Measurements from ENCODE around the gene PPP2R5C.
"Not testable (repeated sequence)": the region's sequence is repeated elsewhere in the genome, so short reads cannot be mapped to it uniquely, and the experiment has no call there.

The PPP2R5C gene

DNA sequence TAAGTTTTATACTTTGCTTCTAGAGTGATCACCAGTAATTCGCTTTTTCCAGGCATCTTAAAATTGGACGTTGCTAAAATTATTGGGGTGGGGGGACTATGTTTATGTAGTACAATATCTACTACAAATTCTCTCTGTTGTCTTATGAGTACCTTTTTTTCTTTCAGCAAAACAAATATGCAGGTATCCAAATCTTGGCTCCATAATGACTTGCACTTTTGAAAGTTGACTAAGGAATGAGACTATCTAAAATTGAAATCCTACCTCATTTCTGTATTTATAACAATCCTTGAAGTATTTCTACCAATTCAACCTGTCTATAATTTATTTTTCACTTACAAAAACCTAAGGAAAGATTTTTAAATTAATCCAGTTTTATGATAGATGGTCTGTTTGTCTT is 205.2 kb downstream of the PPP2R5C start:
- Histone ChIP-seq H3K9me3 (ENCODE audit: severe bottlenecking) (no peaks in the 10 kb centered on the region), H3K27me3 (ENCODE audit: insufficient read depth, low read depth, severe bottlenecking) (no peaks in the 10 kb centered on the region), H3K4me3 (ENCODE audit: low read depth, low read length) (no peak overlapping the region), H3K27ac (no peak overlapping the region), H3K36me3 (peaks cover 27% of the 10 kb centered on the region)
- TF ChIP-seq, protein P1, sequence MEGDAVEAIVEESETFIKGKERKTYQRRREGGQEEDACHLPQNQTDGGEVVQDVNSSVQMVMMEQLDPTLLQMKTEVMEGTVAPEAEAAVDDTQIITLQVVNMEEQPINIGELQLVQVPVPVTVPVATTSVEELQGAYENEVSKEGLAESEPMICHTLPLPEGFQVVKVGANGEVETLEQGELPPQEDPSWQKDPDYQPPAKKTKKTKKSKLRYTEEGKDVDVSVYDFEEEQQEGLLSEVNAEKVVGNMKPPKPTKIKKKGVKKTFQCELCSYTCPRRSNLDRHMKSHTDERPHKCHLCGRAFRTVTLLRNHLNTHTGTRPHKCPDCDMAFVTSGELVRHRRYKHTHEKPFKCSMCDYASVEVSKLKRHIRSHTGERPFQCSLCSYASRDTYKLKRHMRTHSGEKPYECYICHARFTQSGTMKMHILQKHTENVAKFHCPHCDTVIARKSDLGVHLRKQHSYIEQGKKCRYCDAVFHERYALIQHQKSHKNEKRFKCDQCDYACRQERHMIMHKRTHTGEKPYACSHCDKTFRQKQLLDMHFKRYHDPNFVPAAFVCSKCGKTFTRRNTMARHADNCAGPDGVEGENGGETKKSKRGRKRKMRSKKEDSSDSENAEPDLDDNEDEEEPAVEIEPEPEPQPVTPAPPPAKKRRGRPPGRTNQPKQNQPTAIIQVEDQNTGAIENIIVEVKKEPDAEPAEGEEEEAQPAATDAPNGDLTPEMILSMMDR (IDR thresholded peaks at IDR 0.05; ENCODE audit: low read depth, low read length), result no peak
- no peak for DNase-seq

DNA sequence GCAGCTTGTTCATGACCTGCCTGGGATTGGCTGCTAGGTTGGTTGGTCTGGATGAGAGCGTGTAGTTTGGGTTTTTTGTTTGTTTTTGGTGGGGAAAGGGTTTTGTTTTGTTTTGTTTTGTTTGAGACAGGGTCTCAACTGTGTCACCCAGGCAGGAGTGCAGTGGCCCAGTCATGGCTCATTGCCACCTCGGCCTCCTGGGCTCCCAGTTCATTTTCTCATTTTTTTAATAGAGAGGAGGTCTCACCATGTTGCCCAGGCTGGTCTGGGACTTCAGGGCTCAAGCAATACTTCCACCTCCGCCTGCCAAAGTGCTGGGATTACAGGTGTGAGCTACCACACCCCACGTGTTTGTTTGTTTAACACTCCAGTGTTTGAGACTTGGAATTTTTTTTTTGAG is 206.7 kb downstream of the PPP2R5C start:
- peaks cover 27% of the 10 kb centered on the region for H3K36me3 ChIP-seq

DNA sequence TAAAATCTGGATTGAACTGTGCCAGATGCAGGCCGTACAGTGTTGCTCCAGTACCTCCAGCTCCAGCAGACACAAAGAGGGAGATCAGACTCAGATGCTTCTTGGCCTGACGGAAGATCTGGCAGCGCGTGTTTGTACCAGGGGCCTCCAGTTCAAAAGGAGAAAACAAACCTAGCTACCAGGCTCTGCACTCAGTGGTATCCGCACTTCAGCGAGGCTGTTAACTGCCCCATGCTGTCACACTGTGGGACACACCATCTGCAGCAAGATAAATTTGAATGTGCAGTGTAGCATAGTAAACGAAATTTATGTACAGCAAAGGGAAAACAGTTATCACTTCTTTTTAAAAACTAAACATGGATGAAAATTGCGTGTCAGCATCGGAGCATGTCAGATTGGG is 208.0 kb downstream of the PPP2R5C start:
- no peak overlapping the region for H3K27ac ChIP-seq
- DNase-seq, result no peak
- no peaks in the 10 kb centered on the region for H3K27me3 ChIP-seq (ENCODE audit: insufficient read depth, low read depth, severe bottlenecking)
- TF ChIP-seq, protein P1 (IDR thresholded peaks at IDR 0.05; ENCODE audit: low read depth, low read length), result no peak
- H3K9me3 ChIP-seq (ENCODE audit: severe bottlenecking), result no peaks in the 10 kb centered on the region
- H3K36me3 ChIP-seq, result peaks cover 27% of the 10 kb centered on the region
- no peak overlapping the region for H3K4me3 ChIP-seq (ENCODE audit: low read depth, low read length)

More for the DNA sequence above, 206.7 kb downstream of the PPP2R5C start:
- DNase-seq, result no peak
- no peak overlapping the region for H3K27ac ChIP-seq
- no peaks in the 10 kb centered on the region for H3K27me3 ChIP-seq (ENCODE audit: insufficient read depth, low read depth, severe bottlenecking)
- TF ChIP-seq, protein P1 (IDR thresholded peaks at IDR 0.05; ENCODE audit: low read depth, low read length), result no peak
- H3K4me3 ChIP-seq (ENCODE audit: low read depth, low read length), result no peak overlapping the region
- H3K9me3 ChIP-seq (ENCODE audit: severe bottlenecking), result no peaks in the 10 kb centered on the region

DNA sequence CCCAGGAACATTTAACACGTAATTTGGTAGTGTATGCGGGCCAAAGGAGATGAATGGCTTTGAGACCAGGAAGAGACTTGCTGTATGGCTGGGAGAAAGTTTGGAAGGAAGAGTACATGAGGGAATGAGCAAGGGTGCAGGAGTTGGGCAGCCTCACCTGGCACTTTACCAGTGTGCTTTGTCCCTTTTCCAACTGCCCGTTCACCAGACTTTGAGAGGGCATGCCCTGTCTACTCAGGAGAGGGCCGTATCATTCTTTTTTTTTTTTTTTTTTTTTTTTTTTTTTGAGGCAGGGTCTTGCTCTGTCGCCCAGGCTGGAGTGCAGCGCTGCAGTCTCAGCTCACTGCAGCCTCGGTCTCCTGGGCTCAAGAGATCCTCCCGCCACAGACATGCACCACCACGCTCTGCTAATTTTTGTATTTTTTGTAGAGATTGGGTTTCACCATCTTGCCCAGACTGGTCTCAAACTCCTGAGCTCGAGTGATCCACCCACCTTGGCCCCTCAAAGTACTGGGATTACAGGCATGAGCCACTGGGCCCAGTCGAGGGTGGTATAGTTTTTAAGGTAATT is 209.4 kb downstream of the PPP2R5C start:
- TF ChIP-seq, protein P1 (IDR thresholded peaks at IDR 0.05; ENCODE audit: low read depth, low read length), result no peak
- Histone ChIP-seq H3K27me3 (ENCODE audit: insufficient read depth, low read depth, severe bottlenecking) (no peaks in the 10 kb centered on the region), H3K4me3 (ENCODE audit: low read depth, low read length) (no peak overlapping the region), H3K36me3 (peaks cover 29% of the 10 kb centered on the region), H3K9me3 (ENCODE audit: severe bottlenecking) (no peaks in the 10 kb centered on the region), H3K27ac (no peak overlapping the region)
- DNase-seq, result no peak

DNA sequence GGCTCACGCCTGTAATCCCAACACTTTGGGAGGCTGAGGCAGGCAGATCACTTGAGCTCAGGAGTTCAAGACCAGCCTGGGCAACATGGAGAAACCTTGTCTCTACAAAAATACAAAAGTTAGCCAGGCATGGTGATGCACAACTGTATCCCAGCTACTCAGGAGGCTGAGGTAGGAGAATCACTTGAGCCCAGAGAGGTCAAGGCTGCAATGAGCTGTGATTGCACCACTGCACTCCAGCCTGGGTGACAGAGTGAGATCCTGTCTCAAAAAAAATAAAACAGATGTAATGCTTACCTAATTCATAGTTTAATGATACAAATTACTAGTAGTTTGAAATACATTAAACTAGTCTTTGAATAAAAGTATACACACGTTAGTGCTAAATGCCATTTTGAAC is 209.9 kb downstream of the PPP2R5C start:
- peaks cover 34% of the 10 kb centered on the region for H3K36me3 ChIP-seq
- not testable (repeated sequence) for H3K27ac ChIP-seq; H3K27me3 ChIP-seq (ENCODE audit: insufficient read depth, low read depth, severe bottlenecking); H3K4me3 ChIP-seq (ENCODE audit: low read depth, low read length); DNase-seq; H3K9me3 ChIP-seq (ENCODE audit: severe bottlenecking)

DNA sequence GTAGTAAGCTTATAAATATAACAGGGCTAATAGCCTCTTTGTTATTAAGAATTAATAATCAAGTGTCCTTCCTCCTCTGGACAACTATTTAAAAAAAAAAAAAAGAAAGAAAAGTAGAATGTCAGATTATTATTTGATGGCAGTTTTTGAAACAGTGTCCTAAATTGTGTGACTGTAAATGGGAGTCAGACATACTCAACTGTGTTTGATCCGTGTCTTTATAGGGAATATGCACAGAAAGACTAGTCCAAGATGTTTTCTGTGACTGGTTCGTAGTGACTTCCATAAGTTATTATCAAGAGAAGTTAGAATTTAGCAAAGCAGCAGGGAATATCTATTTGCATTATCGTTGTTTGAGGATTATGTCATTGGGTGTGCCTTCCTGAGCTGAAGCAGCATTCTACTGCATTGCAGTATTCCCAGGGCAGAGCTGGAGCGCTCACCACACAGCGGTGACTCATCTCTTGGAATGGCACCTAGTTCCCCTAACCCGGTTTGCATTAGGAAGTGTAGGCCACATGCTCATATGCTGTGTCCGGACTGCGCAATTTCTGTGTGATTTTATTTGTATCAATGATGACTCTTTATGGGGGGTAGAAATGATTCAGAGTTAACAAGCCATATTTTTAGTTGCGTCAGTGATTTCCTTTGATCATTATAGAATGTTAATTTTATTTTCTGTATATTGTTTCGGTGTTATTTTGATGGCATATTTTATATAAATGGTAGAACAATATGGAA is 210.8 kb downstream of the PPP2R5C start:
- DNase-seq, result no peak
- Histone ChIP-seq H3K9me3 (ENCODE audit: severe bottlenecking) (no peaks in the 10 kb centered on the region), H3K4me3 (ENCODE audit: low read depth, low read length) (no peak overlapping the region), H3K36me3 (peaks cover 39% of the 10 kb centered on the region), H3K27ac (no peak overlapping the region), H3K27me3 (ENCODE audit: insufficient read depth, low read depth, severe bottlenecking) (no peaks in the 10 kb centered on the region)
- TF ChIP-seq, protein P1 (IDR thresholded peaks at IDR 0.05; ENCODE audit: low read depth, low read length), result no peak
